Measurements from ENCODE around the gene NME4.

The NME4 gene

GRCh38 chr16:440627-441026, 43.6 kb downstream of the NME4 start:
- no peak for DNase-seq

- no peak for DNase-seq
Observed at GRCh38 chr16:441447-441846, 44.4 kb downstream of the NME4 start.

- no peak for DNase-seq
Observed at GRCh38 chr16:442976-443375, 46.0 kb downstream of the NME4 start.

- DNase-seq: no peak
Observed at GRCh38 chr16:444027-444426, 47.0 kb downstream of the NME4 start.

GRCh38 chr16:445566-445965, 48.6 kb downstream of the NME4 start:
- no peak for DNase-seq
